ENCODE results near the gene KRT84. TPM values are rescaled to one million over a fixed set of nuclear protein-coding genes. Genes with fewer than 3 reads are reported as not detected.

The KRT84 gene
- total RNA-seq, 1 donor from 2014 or later, result not detected

- TF ChIP-seq CTCF (IDR thresholded peaks at IDR 0.05) (no peak), EZH2 (IDR thresholded peaks at IDR 0.05) (no peak), EZH2phosphoT487 (IDR thresholded peaks at IDR 0.05) (no peak)
- Histone ChIP-seq H3K4me2 (no peak overlapping the region), H3K9ac (no peak overlapping the region), H3K36me3 (no peaks in the 10 kb centered on the region), H3K27me3 (no peaks in the 10 kb centered on the region), H2AFZ (replicated peaks) (no peak overlapping the region), H3K27ac (no peak overlapping the region), H3K79me2 (ENCODE audit: low read depth) (no peaks in the 10 kb centered on the region), H3K4me3 (no peak overlapping the region), H3K9me3 (ENCODE audit: low read depth) (no peaks in the 10 kb centered on the region), H3F3A (ENCODE audit: low read depth) (no peaks in the 10 kb centered on the region), H4K20me1 (ENCODE audit: low read depth) (no peaks in the 10 kb centered on the region), H3K4me1 (no peaks in the 10 kb centered on the region)
- Mint-ChIP-seq H3K36me3 (no peaks in the 10 kb centered on the region), H3K4me3 (no peak overlapping the region), H3K27me3 (ENCODE audit: insufficient read depth, low read depth) (peaks cover 15% of the 10 kb centered on the region), H3K27ac (no peak overlapping the region), H3K9me3 (no peaks in the 10 kb centered on the region), H3K4me1 (peaks cover 3% of the 10 kb centered on the region)
- no peak for DNase-seq (ENCODE audit: low spot score)
Measured at GRCh38 chr12:52364061-52364460, 21.4 kb downstream of the KRT84 start.

GRCh38 chr12:52363111-52363679, 22.3 kb downstream of the KRT84 start:
- Histone ChIP-seq H3K27ac (no peak overlapping the region), H3K9ac (no peak overlapping the region), H3F3A (ENCODE audit: low read depth) (no peaks in the 10 kb centered on the region), H3K79me2 (ENCODE audit: low read depth) (no peaks in the 10 kb centered on the region), H3K27me3 (no peaks in the 10 kb centered on the region), H3K36me3 (no peaks in the 10 kb centered on the region), H4K20me1 (ENCODE audit: low read depth) (no peaks in the 10 kb centered on the region), H3K4me3 (no peak overlapping the region), H3K4me2 (no peak overlapping the region), H3K4me1 (no peaks in the 10 kb centered on the region), H3K9me3 (ENCODE audit: low read depth) (no peaks in the 10 kb centered on the region), H2AFZ (replicated peaks) (no peak overlapping the region)
- no peak for DNase-seq (ENCODE audit: low spot score)
- Mint-ChIP-seq H3K4me1 (peaks cover 9% of the 10 kb centered on the region), H3K27me3 (ENCODE audit: insufficient read depth, low read depth) (peaks cover 15% of the 10 kb centered on the region), H3K36me3 (no peaks in the 10 kb centered on the region), H3K4me3 (no peak overlapping the region), H3K27ac (peak overlapping the region; percentile 25), H3K9me3 (no peaks in the 10 kb centered on the region)
- TF ChIP-seq EZH2 (IDR thresholded peaks at IDR 0.05) (no peak), EZH2phosphoT487 (IDR thresholded peaks at IDR 0.05) (no peak), CTCF (IDR thresholded peaks at IDR 0.05) (no peak)

GRCh38 chr12:52362118-52362726, 23.2 kb downstream of the KRT84 start:
- Mint-ChIP-seq H3K27me3 (ENCODE audit: insufficient read depth, low read depth) (peaks cover 11% of the 10 kb centered on the region), H3K27ac (no peak overlapping the region), H3K9me3 (no peaks in the 10 kb centered on the region), H3K36me3 (no peaks in the 10 kb centered on the region), H3K4me1 (peaks cover 15% of the 10 kb centered on the region), H3K4me3 (no peak overlapping the region)
- H3K4me2 ChIP-seq, result no peak overlapping the region
- no peaks in the 10 kb centered on the region for H3F3A ChIP-seq (ENCODE audit: low read depth)
- no peaks in the 10 kb centered on the region for H3K79me2 ChIP-seq (ENCODE audit: low read depth)
- H4K20me1 ChIP-seq (ENCODE audit: low read depth), result no peaks in the 10 kb centered on the region
- no peak overlapping the region for H2AFZ ChIP-seq (replicated peaks)
- H3K9me3 ChIP-seq (ENCODE audit: low read depth), result no peaks in the 10 kb centered on the region
- H3K4me1 ChIP-seq, result no peaks in the 10 kb centered on the region
- no peaks in the 10 kb centered on the region for H3K36me3 ChIP-seq
- no peak overlapping the region for H3K27ac ChIP-seq
- H3K9ac ChIP-seq, result no peak overlapping the region
- H3K4me3 ChIP-seq, result no peak overlapping the region
- H3K27me3 ChIP-seq, result no peaks in the 10 kb centered on the region
- no peak for DNase-seq (ENCODE audit: low spot score)
- TF ChIP-seq EZH2phosphoT487 (IDR thresholded peaks at IDR 0.05) (no peak), CTCF (IDR thresholded peaks at IDR 0.05) (peak; percentile 48)

Measured in neural progenitor cell (in vitro differentiated cells).